ENCODE data around the gene RUFY3.

RUFY3 gene

GRCh38 chr4:70721747-70722146, at the start of gene RUFY3:
Gene RUFY3, plus strand, starts transcription at chr4:70721964. Its CDS starts 610 bp downstream, at chr4:70722574.
- no peaks in the 10 kb centered on the region for H3K9me3 ChIP-seq (ENCODE audit: control insufficient read depth, insufficient read depth, low read depth, low read length)
- ChIA-PET CTCF (interaction anchor here (1.4 kb wide), 1 partner anchor 12 kb away, joined by 4 read pairs; no protein-coding TSS in a partner anchor), POLR2A (interaction anchor here (0.8 to 1.1 kb wide), 3 partner anchors 16 to 117 kb away, joined by 3 to 4 read pairs (median 3); partner anchors contain the start of gene GRSF1)
- peaks cover 4% of the 10 kb centered on the region; the same call in 1 of the 2 replicates for H3K4me1 ChIP-seq (ENCODE audit: control insufficient read depth, insufficient read depth, low read length)
- H3K27ac ChIP-seq (ENCODE audit: extremely low read depth, low read depth, low read length) = peak within 1 kb of the TSS; percentile 37; the same call in 1 of the 2 replicates
- H3K4me3 ChIP-seq (ENCODE audit: low read depth, low read length) = peak within 1 kb of the TSS; percentile 24
- H3K36me3 ChIP-seq (ENCODE audit: control insufficient read depth in 2 of 2, insufficient read depth in 1 of 2, low read length in 2 of 2) = peaks cover 0 to 7% of the 10 kb centered on the region in 2 experiments; a peak in 1 of 3 replicates
- TF ChIP-seq ZNF76 (tag by site-specific recombination; IDR thresholded peaks at IDR 0.05; ENCODE audit: borderline replicate concordance, low read depth) (peak; percentile 86), ZNF704 (tag by site-specific recombination; IDR thresholded peaks at IDR 0.05) (no peak), TRIM28 (IDR thresholded peaks at IDR 0.05; ENCODE audit: borderline replicate concordance, low read length) (peak; percentile 91), ZNF433 (tag by site-specific recombination; IDR thresholded peaks at IDR 0.05; ENCODE audit: low read depth) (no peak), SP2 (tag by site-specific recombination; IDR thresholded peaks at IDR 0.05) (no peak), ZNF248 (tag by site-specific recombination; IDR thresholded peaks at IDR 0.05) (no peak), ZBTB7A (tag by site-specific recombination; IDR thresholded peaks at IDR 0.05; ENCODE audit: low read depth) (no peak), ZNF837 (tag by site-specific recombination; IDR thresholded peaks at IDR 0.05) (no peak), ZNF629 (tag by site-specific recombination; IDR thresholded peaks at IDR 0.05) (no peak), ZNF707 (tag by site-specific recombination; IDR thresholded peaks at IDR 0.05) (no peak), ZNF580 (tag by site-specific recombination; IDR thresholded peaks at IDR 0.05) (peak; percentile 50; the same call in 1 of the 2 replicates), CTCF (tag by site-specific recombination; IDR thresholded peaks at IDR 0.05) (no peak), ZNF274 (IDR thresholded peaks at IDR 0.05; ENCODE audit: low read length) (no peak), ZNF274 (tag by site-specific recombination; IDR thresholded peaks at IDR 0.05; ENCODE audit: borderline replicate concordance) (no peak), ZNF221 (tag by site-specific recombination; IDR thresholded peaks at IDR 0.05; ENCODE audit: borderline replicate concordance) (no peak), ZNF623 (tag by site-specific recombination; IDR thresholded peaks at IDR 0.05) (no peak), WT1 (tag by site-specific recombination; IDR thresholded peaks at IDR 0.05) (no peak), KLF7 (tag by site-specific recombination; IDR thresholded peaks at IDR 0.05; ENCODE audit: borderline replicate concordance) (no peak), ZNF24 (tag by site-specific recombination; IDR thresholded peaks at IDR 0.05) (0 out of 2 replicates have a peak, but pooled peaks have one; percentile 41), AEBP2 (tag by site-specific recombination; IDR thresholded peaks at IDR 0.05; ENCODE audit: borderline replicate concordance) (no peak), ZNF223 (tag by site-specific recombination; IDR thresholded peaks at IDR 0.05) (no peak), ZNF624 (tag by site-specific recombination; IDR thresholded peaks at IDR 0.05) (no peak), ZNF843 (tag by site-specific recombination; IDR thresholded peaks at IDR 0.05) (no peak), PRDM4 (tag by site-specific recombination; IDR thresholded peaks at IDR 0.05) (no peak), ZNF202 (tag by site-specific recombination; IDR thresholded peaks at IDR 0.05; ENCODE audit: borderline replicate concordance) (no peak), KLF1 (tag by site-specific recombination; IDR thresholded peaks at IDR 0.05) (no peak), ZNF692 (tag by site-specific recombination; IDR thresholded peaks at IDR 0.05) (no peak), ZBTB26 (tag by site-specific recombination; optimal IDR thresholded peaks at IDR 0.05) (no peak), ZNF140 (tag by site-specific recombination; IDR thresholded peaks at IDR 0.05) (no peak), ZNF548 (tag by site-specific recombination; IDR thresholded peaks at IDR 0.05) (no peak)
